Epidermal melanocyte (primary cell): ENCODE measurements around the gene MRFAP1.
A peak's percentile ranks its signal among the peaks of the same experiment; 100 is the strongest.
"Not testable (repeated sequence)": the region's sequence is repeated elsewhere in the genome, so short reads cannot be mapped to it uniquely, and the experiment has no call there.

ENCODE experiments used
- DNase-seq: peaks from one replicate; pipeline ENCODE4 v3.0.0; 2011; ENCODE audit warnings: low spot score; ENCODE audit not compliant: insufficient read length

Gene MRFAP1

DNA sequence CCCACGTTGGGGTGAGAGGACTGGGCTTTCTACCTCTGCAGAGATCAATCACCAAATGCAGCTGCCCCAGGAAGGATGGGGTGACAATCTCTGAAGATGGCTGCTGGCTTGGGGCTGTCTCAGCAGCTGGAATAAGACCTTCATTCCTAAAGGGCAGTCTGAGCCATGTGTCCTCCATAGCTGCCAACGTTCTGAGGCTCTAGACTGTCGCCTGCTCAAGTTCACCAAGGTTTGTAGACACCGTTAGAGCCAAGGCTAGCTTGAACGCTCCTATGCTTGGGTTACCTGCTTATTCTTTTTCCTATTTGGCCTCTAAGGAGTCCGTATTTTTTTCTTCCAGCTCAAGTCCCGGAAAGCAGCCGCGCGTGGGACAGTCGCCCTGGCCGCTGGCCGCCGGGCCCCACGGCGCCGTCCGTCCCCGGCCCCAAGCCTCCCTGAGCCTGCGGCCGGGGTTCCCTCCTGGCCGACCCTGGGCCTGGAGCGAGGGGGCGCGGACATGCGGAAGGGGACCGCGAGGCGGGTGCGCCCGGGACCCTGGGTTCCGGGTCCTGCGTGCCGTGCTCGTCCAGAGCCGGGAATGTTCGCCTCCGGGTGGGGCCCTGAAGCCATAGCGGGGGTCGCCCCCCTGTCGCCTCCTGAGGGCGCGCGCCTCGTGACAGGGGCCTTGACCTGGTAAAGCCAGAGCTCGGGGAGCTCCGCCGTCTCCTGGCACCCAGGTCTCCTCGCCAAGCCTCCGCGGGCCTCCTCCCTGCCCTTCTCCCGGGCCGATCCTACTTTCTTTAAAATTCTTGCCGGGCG, 23.3 kb downstream of the MRFAP1 start:
- no peak for DNase-seq

- DNase-seq, result no peak
Measured at GRCh38 chr4:6665320-6665654, 24.8 kb downstream of the MRFAP1 start.

DNA sequence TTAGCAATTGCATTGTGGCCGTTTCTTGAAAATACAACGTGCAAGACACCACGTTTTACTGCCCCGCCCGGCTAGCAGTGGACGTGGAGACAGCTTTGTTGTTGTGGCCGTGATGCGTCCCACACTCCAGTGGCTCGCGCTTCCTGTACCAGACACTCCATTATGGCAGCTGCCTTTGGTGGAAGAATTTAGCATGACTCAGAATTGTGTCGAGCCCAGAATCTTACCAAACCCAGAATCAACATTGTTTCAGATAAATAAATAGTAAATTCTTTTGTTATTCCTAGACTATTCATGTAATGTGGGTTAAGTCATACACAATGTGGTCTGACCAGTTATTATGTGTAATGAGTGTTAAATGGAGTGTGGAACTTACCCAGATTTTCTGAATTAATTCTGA, 27.9 kb downstream of the MRFAP1 start:
- DNase-seq, result no peak

GRCh38 chr4:6671648-6672047, 31.2 kb downstream of the MRFAP1 start:
- no peak for DNase-seq

DNA sequence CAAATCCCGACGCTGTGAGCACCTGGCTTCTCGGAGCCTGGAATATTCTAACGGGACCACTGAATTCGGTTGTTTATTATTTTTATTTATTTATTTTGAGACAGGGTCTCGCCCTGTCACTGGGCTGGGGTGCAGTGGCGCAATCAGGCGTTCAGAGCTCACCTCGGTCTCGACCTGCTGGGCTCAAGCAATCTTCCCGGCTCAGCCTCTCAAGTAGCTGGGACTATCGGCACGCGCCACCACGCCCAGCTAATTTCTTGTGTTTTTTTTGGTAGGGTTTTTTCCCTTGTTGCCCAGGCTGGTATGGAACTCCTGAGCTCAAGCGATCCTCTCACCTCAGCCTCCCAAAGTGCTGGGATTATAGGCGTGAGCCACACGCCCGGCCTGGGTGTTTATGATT, 31.6 kb downstream of the MRFAP1 start:
- DNase-seq, result no peak

DNA sequence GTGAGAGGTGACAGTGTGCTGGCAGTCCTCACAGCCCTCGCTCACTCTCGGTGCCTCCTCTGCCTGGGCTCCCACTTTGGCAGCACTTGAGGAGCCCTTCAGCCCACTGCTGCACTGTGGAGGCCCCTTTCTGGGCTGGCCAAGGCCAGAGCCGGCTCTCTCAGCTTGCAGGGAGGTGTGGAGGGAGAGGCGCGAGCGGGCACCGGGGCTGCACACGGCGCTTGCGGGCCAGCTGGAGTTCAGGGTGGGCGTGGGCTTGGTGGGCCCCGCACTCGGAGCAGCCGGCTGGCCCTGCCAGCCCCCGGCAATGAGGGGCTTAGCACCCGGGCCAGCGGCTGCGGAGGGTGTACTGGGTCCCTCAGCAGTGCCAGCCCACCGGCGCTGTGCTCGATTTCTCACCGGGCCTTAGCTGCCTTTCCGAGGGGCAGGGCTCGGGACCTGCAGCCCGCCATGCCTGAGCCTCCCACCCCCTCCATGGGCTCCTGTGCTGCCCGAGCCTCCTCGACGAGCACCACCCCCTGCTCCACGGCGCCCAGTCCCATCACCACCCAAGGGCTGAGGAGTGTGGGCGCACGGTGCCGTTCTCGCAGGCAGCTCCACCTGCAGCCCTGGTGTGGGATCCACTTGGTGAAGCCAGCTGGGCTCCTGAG, 32.2 kb downstream of the MRFAP1 start:
- not testable (repeated sequence) for DNase-seq

GRCh38 chr4:6673191-6673659, 32.7 kb downstream of the MRFAP1 start:
- DNase-seq, result not testable (repeated sequence)

GRCh38 chr4:6673660-6674499, 33.4 kb downstream of the MRFAP1 start:
- peak; percentile 97 for DNase-seq

DNA sequence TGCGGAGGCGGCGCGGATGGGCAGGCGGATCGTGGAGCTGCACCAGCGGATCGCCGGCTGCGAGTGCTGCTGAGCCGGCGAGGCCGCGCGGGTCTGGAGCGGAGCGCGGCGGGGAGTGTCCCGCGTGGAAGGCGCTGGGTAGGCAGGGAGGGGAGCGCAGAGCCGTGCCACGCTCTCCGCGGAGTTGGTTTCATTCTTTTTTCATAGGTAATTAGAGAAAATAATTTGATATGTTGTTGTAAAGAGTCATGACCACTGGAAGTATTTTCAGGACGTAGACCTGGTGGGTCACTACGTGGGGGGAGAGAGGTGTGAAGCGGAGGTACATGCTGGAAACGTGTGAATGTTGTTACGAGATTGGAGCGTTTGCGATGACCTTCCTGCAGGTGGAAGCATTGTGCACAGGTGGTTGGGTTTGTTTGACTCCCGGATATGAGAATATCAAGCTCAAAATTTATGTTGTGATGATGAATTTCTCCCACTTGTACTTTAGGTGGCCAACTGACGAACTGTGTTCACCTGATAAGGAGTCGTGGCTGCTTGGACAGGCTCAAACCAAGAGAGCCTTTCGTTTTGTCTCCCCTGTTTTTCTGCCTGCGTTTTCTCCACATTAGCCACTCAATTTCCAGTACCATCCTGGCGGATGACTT, 34.1 kb downstream of the MRFAP1 start:
- DNase-seq, result no peak

GRCh38 chr4:6676722-6677558, 36.5 kb downstream of the MRFAP1 start:
- DNase-seq, result no peak

DNA sequence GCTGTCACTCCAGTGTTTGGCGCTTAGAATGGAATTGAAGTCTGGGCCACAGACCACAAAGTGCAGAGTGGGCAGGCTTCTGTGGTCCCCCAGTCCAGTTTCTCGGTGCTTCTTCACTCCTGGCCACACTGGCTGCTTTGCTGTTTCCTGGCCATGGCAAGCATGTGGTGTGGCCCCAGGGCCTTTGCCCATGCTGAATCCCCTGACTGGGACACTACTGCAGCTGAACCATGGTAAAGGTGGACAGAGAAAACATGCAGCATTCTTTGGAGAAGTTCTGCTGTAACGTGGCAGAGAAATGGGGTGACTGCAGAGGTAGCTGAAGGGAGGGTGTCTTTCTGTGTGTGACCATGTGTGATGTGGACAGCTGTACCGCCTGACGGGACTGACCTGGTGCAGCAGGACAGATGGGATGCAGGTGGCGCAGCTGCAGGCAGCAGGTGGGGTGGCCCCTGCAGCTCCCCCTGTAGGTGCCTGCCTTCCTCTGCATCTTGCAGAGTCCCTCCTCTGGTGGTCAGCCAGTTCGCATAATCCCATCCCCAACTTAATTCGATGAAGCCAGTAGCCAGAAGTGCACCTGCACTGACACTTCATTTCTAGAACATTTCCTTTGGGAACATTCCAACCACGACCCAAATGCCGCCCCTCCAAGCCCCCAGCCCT, 40.0 kb downstream of the MRFAP1 start:
- DNase-seq, result no peak

DNA sequence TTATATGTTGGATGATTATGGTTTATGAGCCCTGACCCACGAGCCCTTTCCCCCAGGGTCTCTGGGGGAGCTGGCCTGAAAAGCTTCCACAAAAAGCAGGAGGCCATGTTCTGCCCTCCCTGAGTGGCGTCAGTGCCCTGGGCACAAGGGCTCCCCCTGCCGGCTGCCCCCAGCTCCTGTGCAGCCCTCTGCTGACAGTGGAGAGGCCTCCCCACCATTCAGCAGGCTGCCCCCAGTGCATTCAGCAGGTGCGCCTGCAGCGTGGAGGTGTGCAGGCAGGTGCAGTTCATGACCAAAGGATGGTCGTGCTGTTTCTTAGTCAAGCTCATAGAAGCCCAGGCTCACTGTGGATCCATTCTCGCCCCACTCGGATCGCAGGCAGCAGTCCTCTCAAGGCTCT, 40.7 kb downstream of the MRFAP1 start:
- no peak for DNase-seq

DNA sequence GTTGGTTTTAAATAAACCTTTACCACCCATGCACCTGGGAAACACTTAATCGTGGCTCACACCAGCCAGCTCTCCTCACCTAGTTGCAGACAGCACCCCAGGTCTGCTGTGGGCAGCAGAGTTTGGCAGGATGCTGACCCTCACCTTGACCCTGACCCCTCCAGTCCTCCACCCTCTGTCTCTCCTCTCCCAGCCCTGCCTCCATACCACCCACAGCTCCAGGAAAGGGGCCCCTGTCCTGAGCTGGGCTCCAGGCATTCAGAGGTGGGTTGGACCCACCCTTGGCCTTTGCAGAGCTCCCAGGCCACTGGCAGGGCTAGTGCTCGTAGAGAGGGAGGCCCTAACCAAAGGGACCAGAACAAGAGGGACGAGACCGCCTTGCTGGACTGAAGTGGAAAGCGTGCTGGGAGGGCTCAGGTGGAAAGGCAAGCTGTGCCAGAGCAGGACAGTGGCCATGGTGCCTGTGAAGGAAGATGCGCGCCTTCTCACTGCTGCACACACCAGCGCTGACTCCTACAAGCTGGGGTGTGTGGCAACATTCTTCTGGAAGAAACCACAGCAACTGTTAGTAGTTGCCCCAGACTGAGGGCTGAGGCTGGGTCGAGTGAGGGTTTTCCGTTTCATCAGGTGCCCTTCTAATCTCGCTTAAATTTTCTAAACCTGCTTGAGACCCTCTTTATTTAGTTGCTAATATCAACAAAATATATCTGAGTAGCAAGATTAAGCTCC, 42.5 kb downstream of the MRFAP1 start:
- DNase-seq, result no peak

DNA sequence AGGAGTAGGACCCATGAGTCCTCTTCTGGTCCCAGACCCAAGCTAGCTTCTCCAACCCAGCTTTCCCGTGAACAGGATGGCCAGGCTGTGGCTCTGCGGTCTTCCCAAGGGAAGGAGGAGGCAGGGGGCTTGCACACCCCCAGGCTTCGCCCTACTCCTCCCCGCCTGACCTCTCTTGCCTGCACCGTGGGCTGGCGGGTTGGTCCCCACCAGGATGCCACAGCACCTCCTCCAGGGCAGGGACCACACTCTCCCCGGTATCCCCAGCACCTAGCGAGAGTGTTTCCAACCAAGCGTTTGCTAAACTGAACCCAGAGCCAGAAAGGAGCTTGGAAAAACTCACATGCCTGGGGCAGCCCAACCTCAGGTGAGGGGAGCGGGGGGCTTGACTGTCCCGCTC, 44.2 kb downstream of the MRFAP1 start:
- no peak for DNase-seq

GRCh38 chr4:6686104-6686787, 45.8 kb downstream of the MRFAP1 start:
- DNase-seq, result no peak

GRCh38 chr4:6687947-6688878, 47.7 kb downstream of the MRFAP1 start:
- no peak for DNase-seq

DNA sequence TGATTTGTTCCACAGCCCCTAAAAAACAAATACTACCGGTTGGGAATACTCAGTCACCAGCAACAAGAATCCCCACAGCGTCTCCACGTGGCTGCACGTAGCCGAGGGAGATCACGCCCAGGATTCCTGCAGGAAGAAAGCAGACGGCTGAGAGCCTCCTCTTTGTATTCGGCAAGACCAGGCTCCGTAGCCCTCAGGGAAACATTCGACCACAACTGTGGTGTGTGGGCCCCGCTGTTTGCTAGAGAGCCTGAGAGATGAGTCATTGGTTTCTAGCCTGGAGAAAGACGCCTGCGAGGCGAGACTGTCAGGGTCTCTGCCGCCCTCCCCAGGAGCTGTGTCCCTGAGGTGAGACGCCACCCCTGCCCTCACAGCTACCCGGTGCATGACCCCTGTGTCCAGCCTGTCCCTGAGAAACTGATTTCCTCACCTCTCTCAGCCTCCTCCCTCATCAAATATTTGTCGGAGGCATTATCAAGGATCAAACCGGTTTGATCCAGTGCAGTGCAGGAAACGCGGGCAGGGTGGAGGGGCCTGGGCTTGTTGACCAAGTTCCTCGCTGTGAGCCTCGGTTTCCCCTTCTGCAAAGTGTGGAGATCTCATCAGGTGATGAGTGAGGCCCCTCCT, 48.5 kb downstream of the MRFAP1 start:
- DNase-seq, result peak; percentile 97
